CD4-positive, CD25-positive, alpha-beta regulatory T cell (primary cell): ENCODE results near the gene SLCO1A2. TPM values are rescaled to one million over a fixed set of nuclear protein-coding genes. Genes with fewer than 3 reads are reported as not detected.

ENCODE experiments used
- ATAC-seq, 2 donors: fragments of 150-1000 bp; cut with Tn5 transposase; one replicate each; pipeline ENCODE4 v1.10.0; 2021; ENCODE audit warnings: low read depth in 2 of 2, moderate number of reproducible peaks in 2 of 2, moderate library complexity in 1 of 2
- DNase-seq, 3 donors: peaks; one replicate each; pipeline versions ENCODE4 v3.0.0 to v3.0.0-alpha.2; 2012 to 2022; ENCODE audit warnings: mixed read lengths in 1 of 3
- H3K27ac ChIP-seq: one replicate; pipeline ENCODE4 v1.7.0; 2013; ENCODE audit warnings: mild to moderate bottlenecking, low read length; ENCODE audit not compliant: insufficient read depth, poor library complexity, severe bottlenecking
- H3K27me3 ChIP-seq: one replicate; pipeline ENCODE4 v1.7.0; 2013; ENCODE audit warnings: low read length; ENCODE audit not compliant: control insufficient read depth, insufficient read depth
- H3K36me3 ChIP-seq: one replicate; pipeline ENCODE4 v1.7.0; 2013; ENCODE audit warnings: mild to moderate bottlenecking, low read length, moderate library complexity; ENCODE audit not compliant: control insufficient read depth, insufficient read depth
- H3K4me1 ChIP-seq: 2 replicates; pipeline ENCODE4 v1.7.0; 2013; ENCODE audit warnings: mild to moderate bottlenecking, low read length; ENCODE audit not compliant: insufficient read depth, control insufficient read depth, poor library complexity, severe bottlenecking
- H3K4me3 ChIP-seq: one replicate; pipeline ENCODE4 v1.7.0; 2013; ENCODE audit warnings: low read depth, mild to moderate bottlenecking, low read length, moderate library complexity
- H3K9me3 ChIP-seq, 2 experiments: 1 replicate in 1 of 2; 2 replicates in 1 of 2; pipeline ENCODE4 v1.7.0; 2013; ENCODE audit warnings: low read length in 2 of 2, mild to moderate bottlenecking in 1 of 2, moderate library complexity in 1 of 2; ENCODE audit not compliant: control insufficient read depth in 2 of 2
- H3K27ac Mint-ChIP-seq, 3 donors: one replicate each; pipeline ENCODE4 v1.8.0; 2020 to 2022; ENCODE audit warnings: mild to moderate bottlenecking in 3 of 3, mixed read lengths in 3 of 3, moderate library complexity in 2 of 3
- H3K27me3 Mint-ChIP-seq: one replicate; pipeline ENCODE4 v1.8.0; 2022; ENCODE audit warnings: mild to moderate bottlenecking, mixed read lengths
- H3K36me3 Mint-ChIP-seq: one replicate; pipeline ENCODE4 v1.8.0; 2020; ENCODE audit warnings: mixed read lengths
- H3K4me1 Mint-ChIP-seq, 4 donors: one replicate each; pipeline ENCODE4 v1.8.0; 2020 to 2022; ENCODE audit warnings: mixed read lengths in 4 of 4, mild to moderate bottlenecking in 1 of 4
- H3K4me3 Mint-ChIP-seq, 4 donors: one replicate each; pipeline ENCODE4 v1.8.0; 2020 to 2022; ENCODE audit warnings: mild to moderate bottlenecking in 4 of 4, mixed read lengths in 4 of 4, moderate library complexity in 3 of 4
- H3K9me3 Mint-ChIP-seq, 7 donors: one replicate each; pipeline ENCODE4 v1.8.0; 2020 to 2022; ENCODE audit warnings: mixed read lengths in 7 of 7, mild to moderate bottlenecking in 3 of 7, moderate library complexity in 2 of 7
- polyA plus RNA-seq, 4 donors: library from polyadenylated mRNA; unstranded; fragments of 300-500 nt; fragmentation: Illumina TruSeq; gene quantifications; one replicate each; pipeline ENCODE4 v1.2.3, GENCODE V29; 2021
- total RNA-seq: library from RNA; stranded (reverse); gene quantifications from one replicate; pipeline ENCODE4 v1.2.3, GENCODE V29; 2022

SLCO1A2 gene
- total and polyA plus RNA-seq, 5 donors from 2014 or later = not detected

GRCh38 chr12:21289698-21290097 is 45.0 kb downstream of the SLCO1A2 start:
- Mint-ChIP-seq H3K27ac (no peak overlapping the region), H3K4me3 (no peak overlapping the region), H3K4me1 (no peaks in the 10 kb centered on the region), H3K9me3 (no peaks in the 10 kb centered on the region), H3K36me3 (no peaks in the 10 kb centered on the region), H3K27me3 (peaks cover 8% of the 10 kb centered on the region)
- no peaks in the 10 kb centered on the region for H3K4me1 ChIP-seq
- no peaks in the 10 kb centered on the region for H3K27me3 ChIP-seq
- ATAC-seq = no peak
- no peak overlapping the region for H3K27ac ChIP-seq
- DNase-seq = no peak
- no peak overlapping the region for H3K4me3 ChIP-seq
- H3K36me3 ChIP-seq = no peaks in the 10 kb centered on the region
- no peaks in the 10 kb centered on the region for H3K9me3 ChIP-seq

GRCh38 chr12:21276826-21277225 is 57.9 kb downstream of the SLCO1A2 start:
- H3K27ac Mint-ChIP-seq = no peak overlapping the region
- H3K9me3 Mint-ChIP-seq = peaks cover 0 to 3% (median 0%) of the 10 kb centered on the region in 7 donors
- H3K4me1 ChIP-seq = no peaks in the 10 kb centered on the region
- H3K9me3 ChIP-seq = no peaks in the 10 kb centered on the region
- no peaks in the 10 kb centered on the region for H3K27me3 ChIP-seq
- no peak overlapping the region for H3K4me3 Mint-ChIP-seq
- H3K4me3 ChIP-seq = no peak overlapping the region
- no peaks in the 10 kb centered on the region for H3K36me3 Mint-ChIP-seq
- no peak for ATAC-seq
- DNase-seq = no peak
- peaks cover 27% of the 10 kb centered on the region for H3K27me3 Mint-ChIP-seq
- H3K4me1 Mint-ChIP-seq = peaks cover 0 to 3% (median 0%) of the 10 kb centered on the region in 4 donors
- no peaks in the 10 kb centered on the region for H3K36me3 ChIP-seq
- H3K27ac ChIP-seq = no peak overlapping the region

- no peak for ATAC-seq
- H3K27me3 ChIP-seq = peaks cover 5% of the 10 kb centered on the region
- no peaks in the 10 kb centered on the region for H3K4me1 Mint-ChIP-seq
- H3K9me3 Mint-ChIP-seq = peaks cover 0 to 10% (median 6%) of the 10 kb centered on the region in 7 donors
- H3K27ac Mint-ChIP-seq = no peak overlapping the region
- no peak overlapping the region for H3K4me3 Mint-ChIP-seq
- no peaks in the 10 kb centered on the region for H3K27me3 Mint-ChIP-seq
- no peak for DNase-seq
- H3K36me3 ChIP-seq = no peaks in the 10 kb centered on the region
- no peaks in the 10 kb centered on the region for H3K4me1 ChIP-seq
- no peak overlapping the region for H3K27ac ChIP-seq
- H3K9me3 ChIP-seq = no peaks in the 10 kb centered on the region
- H3K4me3 ChIP-seq = no peak overlapping the region
- no peaks in the 10 kb centered on the region for H3K36me3 Mint-ChIP-seq
Measured at GRCh38 chr12:21265932-21266331, 68.8 kb downstream of the SLCO1A2 start.

GRCh38 chr12:21264232-21264631 is 70.5 kb downstream of the SLCO1A2 start:
- H3K9me3 ChIP-seq = no peaks in the 10 kb centered on the region

GRCh38 chr12:21257172-21257571 is 77.5 kb downstream of the SLCO1A2 start:
- Histone ChIP-seq H3K36me3 (no peaks in the 10 kb centered on the region), H3K27ac (no peak overlapping the region), H3K9me3 (peaks cover 0 to 6% of the 10 kb centered on the region in 2 experiments), H3K4me1 (no peaks in the 10 kb centered on the region), H3K4me3 (no peak overlapping the region), H3K27me3 (no peaks in the 10 kb centered on the region)
- Mint-ChIP-seq H3K4me3 (no peak overlapping the region), H3K9me3 (peaks cover 2 to 15% (median 12%) of the 10 kb centered on the region in 7 donors), H3K27ac (no peak overlapping the region), H3K27me3 (no peaks in the 10 kb centered on the region), H3K36me3 (no peaks in the 10 kb centered on the region), H3K4me1 (no peaks in the 10 kb centered on the region)
- ATAC-seq (no peak), DNase-seq (no peak)

More at GRCh38 chr12:21264232-21264631, 70.5 kb downstream of the SLCO1A2 start:
- no peak overlapping the region for H3K4me3 Mint-ChIP-seq
- peaks cover 2 to 14% (median 8%) of the 10 kb centered on the region in 7 donors for H3K9me3 Mint-ChIP-seq
- H3K27ac ChIP-seq = no peak overlapping the region
- H3K27me3 ChIP-seq = peaks cover 4% of the 10 kb centered on the region
- H3K36me3 Mint-ChIP-seq = no peaks in the 10 kb centered on the region
- no peaks in the 10 kb centered on the region for H3K27me3 Mint-ChIP-seq
- H3K4me3 ChIP-seq = no peak overlapping the region
- ATAC-seq (no peak), DNase-seq (no peak)
- no peaks in the 10 kb centered on the region for H3K4me1 Mint-ChIP-seq
- H3K36me3 ChIP-seq = no peaks in the 10 kb centered on the region
- no peak overlapping the region for H3K27ac Mint-ChIP-seq
- no peaks in the 10 kb centered on the region for H3K4me1 ChIP-seq

GRCh38 chr12:21252070-21252469 is 82.6 kb downstream of the SLCO1A2 start:
- H3K4me3 Mint-ChIP-seq = no peak overlapping the region
- H3K4me3 ChIP-seq = no peak overlapping the region

GRCh38 chr12:21248679-21249078 is 86.0 kb downstream of the SLCO1A2 start:
- H3K4me1 Mint-ChIP-seq = no peaks in the 10 kb centered on the region
- H3K36me3 Mint-ChIP-seq = no peaks in the 10 kb centered on the region
- no peaks in the 10 kb centered on the region for H3K27me3 Mint-ChIP-seq

More at GRCh38 chr12:21252070-21252469, 82.6 kb downstream of the SLCO1A2 start:
- Mint-ChIP-seq H3K4me1 (no peaks in the 10 kb centered on the region), H3K27ac (no peak overlapping the region), H3K36me3 (no peaks in the 10 kb centered on the region), H3K9me3 (peaks cover 0 to 2% (median 0%) of the 10 kb centered on the region in 7 donors), H3K27me3 (no peaks in the 10 kb centered on the region)
- Histone ChIP-seq H3K36me3 (no peaks in the 10 kb centered on the region), H3K4me1 (no peaks in the 10 kb centered on the region), H3K9me3 (peaks cover 0 to under 1% of the 10 kb centered on the region in 2 experiments), H3K27me3 (no peaks in the 10 kb centered on the region), H3K27ac (no peak overlapping the region)
- ATAC-seq = no peak
- DNase-seq = no peak

GRCh38 chr12:21239866-21240265 is 94.9 kb downstream of the SLCO1A2 start:
- ATAC-seq = no peak
- H3K9me3 Mint-ChIP-seq = peaks cover 0 to 2% (median 0%) of the 10 kb centered on the region in 7 donors

More at GRCh38 chr12:21248679-21249078, 86.0 kb downstream of the SLCO1A2 start:
- Histone ChIP-seq H3K9me3 (no peaks in the 10 kb centered on the region), H3K27me3 (no peaks in the 10 kb centered on the region), H3K36me3 (no peaks in the 10 kb centered on the region), H3K27ac (no peak overlapping the region), H3K4me3 (no peak overlapping the region), H3K4me1 (no peaks in the 10 kb centered on the region)
- H3K9me3 Mint-ChIP-seq = no peaks in the 10 kb centered on the region
- H3K4me3 Mint-ChIP-seq = no peak overlapping the region
- peak in 2 of 3 donors; percentile 1 to 4 for DNase-seq
- H3K27ac Mint-ChIP-seq = no peak overlapping the region
- no peak for ATAC-seq

More at GRCh38 chr12:21239866-21240265, 94.9 kb downstream of the SLCO1A2 start:
- Histone ChIP-seq H3K36me3 (no peaks in the 10 kb centered on the region), H3K27ac (no peak overlapping the region), H3K4me3 (no peak overlapping the region), H3K9me3 (no peaks in the 10 kb centered on the region), H3K27me3 (peaks cover 2% of the 10 kb centered on the region), H3K4me1 (no peaks in the 10 kb centered on the region)
- Mint-ChIP-seq H3K4me3 (no peak overlapping the region), H3K4me1 (no peaks in the 10 kb centered on the region), H3K27me3 (peaks cover 13% of the 10 kb centered on the region), H3K27ac (no peak overlapping the region), H3K36me3 (no peaks in the 10 kb centered on the region)
- no peak for DNase-seq
